Fibroblast of lung (primary cell): ENCODE results near the gene LGALSL. TPM values are rescaled to one million over a fixed set of nuclear protein-coding genes. Genes with fewer than 3 reads are reported as not detected.

Source experiments
- DNase-seq, 2 donors: peaks; one replicate each; pipeline versions ENCODE4 v3.0.0 to v3.0.0-alpha.2; 2010; ENCODE audit warnings: low read depth in 2 of 2
- H2AFZ ChIP-seq: 2 replicates; pipeline ENCODE4 v1.5.1; 2012; ENCODE audit warnings: low read length, control low read depth, inconsistent platforms
- H3K27ac ChIP-seq: 2 replicates; pipeline ENCODE4 v1.5.1; 2011; ENCODE audit warnings: low read length, control low read depth; ENCODE audit not compliant: insufficient read depth
- H3K27me3 ChIP-seq: 2 replicates; pipeline ENCODE4 v1.5.1; 2011; ENCODE audit warnings: mild to moderate bottlenecking, low read length; ENCODE audit not compliant: control insufficient read depth, insufficient read depth
- H3K36me3 ChIP-seq: 2 replicates; pipeline ENCODE4 v1.5.1; 2011; ENCODE audit warnings: low read length; ENCODE audit not compliant: control insufficient read depth, insufficient read depth
- H3K4me1 ChIP-seq: 2 replicates; pipeline ENCODE4 v1.5.1; 2011; ENCODE audit warnings: low read length; ENCODE audit not compliant: control insufficient read depth, insufficient read depth; ENCODE audit errors: extremely low read depth
- H3K4me2 ChIP-seq: 2 replicates; pipeline ENCODE4 v1.5.1; 2011; ENCODE audit warnings: low read length, control low read depth; ENCODE audit not compliant: insufficient read depth; ENCODE audit errors: extremely low read depth
- H3K4me3 ChIP-seq, 4 experiments: fragments of 200-600 bp in 1 of 4; sonication (generic) in 1 of 4; replicated peaks in 1 of 4; 2 replicates each; pipeline ENCODE4 v1.5.1; 2011 to 2016; ENCODE audit warnings: low read length in 4 of 4, low read depth in 3 of 4, mild to moderate bottlenecking in 3 of 4, control low read depth in 2 of 4, inconsistent platforms in 1 of 4, mixed read lengths in 1 of 4; ENCODE audit not compliant: insufficient read depth in 1 of 4; ENCODE audit errors: control extremely low read depth in 1 of 4
- H3K79me2 ChIP-seq: 2 replicates; pipeline ENCODE4 v1.5.1; 2012; ENCODE audit warnings: mild to moderate bottlenecking, low read length, inconsistent platforms; ENCODE audit not compliant: control insufficient read depth, insufficient read depth
- H3K9ac ChIP-seq: 2 replicates; pipeline ENCODE4 v1.5.1; 2011; ENCODE audit warnings: mild to moderate bottlenecking, low read length, control low read depth; ENCODE audit not compliant: insufficient read depth
- H3K9me3 ChIP-seq: 2 replicates; pipeline ENCODE4 v1.5.1; 2012; ENCODE audit warnings: low read depth, low read length; ENCODE audit not compliant: control insufficient read depth, insufficient read depth
- H4K20me1 ChIP-seq: 2 replicates; pipeline ENCODE4 v1.5.1; 2011; ENCODE audit warnings: low read length; ENCODE audit not compliant: control insufficient read depth, insufficient read depth; ENCODE audit errors: extremely low read depth
- EZH2 ChIP-seq: IDR thresholded peaks from 2 replicates; pipeline ENCODE4 v1.5.1; 2012; ENCODE audit warnings: low read length, control low read depth, mild to moderate bottlenecking; ENCODE audit errors: missing control alignments
- polyA plus RNA-seq, 2 donors: library from polyadenylated mRNA; depleted of rRNA in 1 of 2; stranded (reverse) in 1 of 2; unstranded in 1 of 2; fragments of >200 nt; gene quantifications; 2 replicates each; pipeline ENCODE4 v1.2.1, GENCODE V29; 2011 to 2012; ENCODE audit warnings: missing spikeins in 1 of 2
- total RNA-seq: library from RNA; depleted of rRNA; stranded (reverse); fragments of >200 nt; gene quantifications from 2 replicates; pipeline ENCODE4 v1.2.1, GENCODE V29; 2014
- TF ChIP-seq, protein P1 (sequence below), 2 donors: IDR thresholded peaks in 1 of 2; conservative IDR thresholded peaks in 1 of 2; 1 replicate in 1 of 2; 2 replicates in 1 of 2; pipeline ENCODE4 v1.5.1; 2011 to 2012; ENCODE audit warnings: low read length in 2 of 2, control low read depth in 1 of 2, inconsistent platforms in 1 of 2, low read depth in 1 of 2, mild to moderate bottlenecking in 1 of 2

The LGALSL gene
- total and polyA plus RNA-seq, 2 donors (not counting 1 experiment from before 2014, with no cell fraction given): 3.1 to 5.7 TPM

DNA sequence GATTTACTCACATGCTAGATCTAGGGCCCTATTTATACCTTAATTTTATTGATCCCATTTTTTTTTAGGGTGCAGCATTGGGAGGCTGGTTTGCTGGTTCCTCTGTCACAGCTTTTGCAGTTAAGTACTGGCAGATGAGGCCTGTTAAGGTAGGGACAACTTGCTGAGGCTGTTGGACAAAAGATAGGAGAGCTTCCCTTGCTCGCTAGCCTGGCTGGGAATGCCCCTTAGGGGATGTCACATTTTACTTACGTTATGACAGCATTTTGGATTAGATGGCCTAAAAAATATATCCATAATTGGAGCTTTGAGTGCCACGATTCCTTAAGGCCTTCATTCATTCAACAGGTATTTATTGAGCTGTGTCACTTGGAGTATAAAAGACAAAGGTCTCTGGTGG, 8.2 kb downstream of the LGALSL start:
- Histone ChIP-seq H3K79me2 (no peaks in the 10 kb centered on the region), H4K20me1 (no peaks in the 10 kb centered on the region), H3K9me3 (no peaks in the 10 kb centered on the region), H3K4me3 (no peak overlapping the region), H3K27ac (no peak overlapping the region), H3K9ac (no peak overlapping the region), H3K4me2 (no peak overlapping the region), H3K27me3 (peaks cover 4% of the 10 kb centered on the region), H3K4me1 (no peaks in the 10 kb centered on the region), H3K36me3 (no peaks in the 10 kb centered on the region), H2AFZ (no peak overlapping the region)
- DNase-seq: no peak
- TF ChIP-seq, protein P1, sequence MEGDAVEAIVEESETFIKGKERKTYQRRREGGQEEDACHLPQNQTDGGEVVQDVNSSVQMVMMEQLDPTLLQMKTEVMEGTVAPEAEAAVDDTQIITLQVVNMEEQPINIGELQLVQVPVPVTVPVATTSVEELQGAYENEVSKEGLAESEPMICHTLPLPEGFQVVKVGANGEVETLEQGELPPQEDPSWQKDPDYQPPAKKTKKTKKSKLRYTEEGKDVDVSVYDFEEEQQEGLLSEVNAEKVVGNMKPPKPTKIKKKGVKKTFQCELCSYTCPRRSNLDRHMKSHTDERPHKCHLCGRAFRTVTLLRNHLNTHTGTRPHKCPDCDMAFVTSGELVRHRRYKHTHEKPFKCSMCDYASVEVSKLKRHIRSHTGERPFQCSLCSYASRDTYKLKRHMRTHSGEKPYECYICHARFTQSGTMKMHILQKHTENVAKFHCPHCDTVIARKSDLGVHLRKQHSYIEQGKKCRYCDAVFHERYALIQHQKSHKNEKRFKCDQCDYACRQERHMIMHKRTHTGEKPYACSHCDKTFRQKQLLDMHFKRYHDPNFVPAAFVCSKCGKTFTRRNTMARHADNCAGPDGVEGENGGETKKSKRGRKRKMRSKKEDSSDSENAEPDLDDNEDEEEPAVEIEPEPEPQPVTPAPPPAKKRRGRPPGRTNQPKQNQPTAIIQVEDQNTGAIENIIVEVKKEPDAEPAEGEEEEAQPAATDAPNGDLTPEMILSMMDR (conservative IDR thresholded peaks at IDR 0.05 in 1 of 2, IDR thresholded peaks at IDR 0.05 in 1 of 2; ENCODE audit: low read depth in 1 of 2, low read length in 2 of 2): no peak
- TF ChIP-seq EZH2: no peak

DNA sequence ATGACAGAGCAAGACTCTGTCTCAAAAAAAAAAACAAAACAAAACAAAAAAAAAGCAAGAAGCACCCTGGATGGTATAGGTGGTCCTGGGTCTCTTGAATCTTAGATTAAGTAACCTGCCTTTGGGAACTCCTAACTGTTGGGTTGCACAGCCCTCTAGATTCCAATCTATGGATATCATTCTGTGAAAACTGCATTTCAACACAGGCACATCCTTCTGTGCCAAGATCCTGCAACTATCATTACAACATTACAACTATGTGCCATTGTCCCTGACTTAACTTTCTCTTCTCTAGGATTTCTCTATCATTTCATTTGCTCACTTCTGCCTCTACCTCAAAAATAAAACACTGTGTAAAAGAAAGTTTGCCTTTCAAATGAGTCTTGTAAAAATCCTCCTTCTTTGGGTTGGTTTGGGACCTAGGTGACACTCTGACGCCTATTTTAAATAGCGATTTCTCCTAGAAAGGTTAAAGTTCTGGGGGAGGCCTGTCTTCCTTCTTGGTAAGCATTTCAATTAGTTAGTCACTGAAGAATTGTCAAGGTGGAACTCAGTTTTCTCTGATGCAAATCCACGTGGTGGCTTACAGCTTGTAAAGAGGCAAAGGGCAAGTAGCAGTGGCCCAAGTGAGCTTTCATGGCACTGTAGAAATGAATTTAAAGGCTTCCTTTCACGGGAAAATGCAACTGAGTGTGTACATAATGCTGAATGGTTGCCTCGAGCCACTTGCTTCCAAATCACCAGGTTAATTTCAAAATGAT, 9.2 kb downstream of the LGALSL start:
- peaks cover 8% of the 10 kb centered on the region for H3K27me3 ChIP-seq
- no peaks in the 10 kb centered on the region for H3K9me3 ChIP-seq
- no peak overlapping the region for H3K4me3 ChIP-seq
- no peak overlapping the region for H3K27ac ChIP-seq
- no peaks in the 10 kb centered on the region for H3K36me3 ChIP-seq
- no peak for TF ChIP-seq EZH2
- TF ChIP-seq, protein P1 (conservative IDR thresholded peaks at IDR 0.05 in 1 of 2, IDR thresholded peaks at IDR 0.05 in 1 of 2; ENCODE audit: low read depth in 1 of 2, low read length in 2 of 2): no peak
- no peak overlapping the region for H3K4me2 ChIP-seq
- no peaks in the 10 kb centered on the region for H3K4me1 ChIP-seq
- H4K20me1 ChIP-seq: no peaks in the 10 kb centered on the region
- no peaks in the 10 kb centered on the region for H3K79me2 ChIP-seq
- no peak overlapping the region for H3K9ac ChIP-seq
- H2AFZ ChIP-seq: no peak overlapping the region
- peak in 1 of 2 donors; percentile 47 for DNase-seq

DNA sequence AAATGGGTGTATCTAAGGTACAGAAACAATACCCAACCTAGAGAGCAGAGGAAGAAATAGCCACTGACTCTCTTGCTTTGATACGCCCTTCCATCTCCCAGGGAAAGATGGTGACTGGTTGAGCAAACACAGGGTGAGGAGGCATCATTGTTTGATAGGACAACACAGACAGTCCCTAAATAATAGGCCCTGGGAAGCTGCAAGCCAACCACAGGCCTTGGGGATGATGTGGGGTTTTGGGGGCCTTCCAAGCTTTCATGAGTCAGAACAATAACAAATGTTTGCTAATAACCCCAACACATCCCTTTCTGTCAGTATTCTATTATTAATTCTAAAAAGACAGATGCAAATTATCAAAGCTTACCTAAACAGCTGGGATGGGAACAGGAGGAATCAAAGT, 9.8 kb downstream of the LGALSL start:
- Histone ChIP-seq H3K79me2 (no peaks in the 10 kb centered on the region), H3K36me3 (no peaks in the 10 kb centered on the region), H3K27ac (no peak overlapping the region), H3K27me3 (peaks cover 8% of the 10 kb centered on the region), H3K4me2 (no peak overlapping the region), H4K20me1 (no peaks in the 10 kb centered on the region), H3K4me1 (no peaks in the 10 kb centered on the region), H3K4me3 (no peak overlapping the region), H3K9me3 (no peaks in the 10 kb centered on the region), H2AFZ (no peak overlapping the region), H3K9ac (no peak overlapping the region)
- no peak for TF ChIP-seq EZH2
- TF ChIP-seq, protein P1 (conservative IDR thresholded peaks at IDR 0.05 in 1 of 2, IDR thresholded peaks at IDR 0.05 in 1 of 2; ENCODE audit: low read depth in 1 of 2, low read length in 2 of 2): no peak
- peak; percentile 73 to 83 for DNase-seq
